Measurements from ENCODE around the gene ABLIM2.

ABLIM2 gene

GRCh38 chr4:8050555-8051206, 107.9 kb downstream of the ABLIM2 start:
- in situ Hi-C loops (cut with HindIII; ENCODE audit: low sequenced_read_pairs): no loop called here

GRCh38 chr4:8050180-8050554, 108.4 kb downstream of the ABLIM2 start:
- in situ Hi-C loops (cut with HindIII; ENCODE audit: low sequenced_read_pairs): no loop called here

DNA sequence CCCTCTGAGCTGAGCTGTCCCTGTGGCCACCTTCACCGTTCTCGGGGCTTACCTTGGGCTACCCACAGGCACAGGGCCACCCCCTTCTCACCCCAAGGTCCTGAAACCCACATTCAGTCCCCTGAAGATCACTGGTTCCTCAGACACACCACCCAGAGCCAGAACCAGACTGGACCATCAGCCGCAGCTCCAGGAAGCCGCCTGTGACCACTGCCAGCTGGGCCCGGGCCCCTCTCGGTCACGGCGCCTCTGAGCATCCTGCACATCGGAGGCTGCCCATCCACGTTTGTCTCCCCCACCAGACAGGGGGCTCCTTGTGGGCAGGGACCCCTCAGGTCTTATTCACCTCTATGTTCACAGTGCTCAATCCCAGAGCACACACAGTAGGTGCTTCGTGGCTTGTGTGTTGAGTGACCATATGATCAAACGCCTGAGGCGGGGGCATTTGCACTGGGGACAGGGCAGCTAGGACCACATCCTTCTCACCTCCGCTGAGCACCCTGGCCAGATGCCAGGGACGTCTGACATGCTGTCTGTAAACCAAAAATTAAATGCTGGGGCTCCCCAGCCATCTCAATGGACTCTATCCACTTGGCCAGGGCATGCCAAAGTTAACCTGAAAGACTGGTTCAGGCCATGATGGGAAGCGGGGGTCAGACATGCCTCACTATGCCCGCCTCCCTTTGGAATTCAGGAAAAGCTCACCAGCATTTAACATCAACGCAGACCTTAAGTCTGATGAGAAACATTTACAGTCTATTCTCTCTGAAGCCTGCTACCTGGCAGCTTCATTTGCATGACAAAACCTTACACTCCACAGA, 109.5 kb downstream of the ABLIM2 start:
- in situ Hi-C loops (cut with HindIII; ENCODE audit: low sequenced_read_pairs): no loop called here

DNA sequence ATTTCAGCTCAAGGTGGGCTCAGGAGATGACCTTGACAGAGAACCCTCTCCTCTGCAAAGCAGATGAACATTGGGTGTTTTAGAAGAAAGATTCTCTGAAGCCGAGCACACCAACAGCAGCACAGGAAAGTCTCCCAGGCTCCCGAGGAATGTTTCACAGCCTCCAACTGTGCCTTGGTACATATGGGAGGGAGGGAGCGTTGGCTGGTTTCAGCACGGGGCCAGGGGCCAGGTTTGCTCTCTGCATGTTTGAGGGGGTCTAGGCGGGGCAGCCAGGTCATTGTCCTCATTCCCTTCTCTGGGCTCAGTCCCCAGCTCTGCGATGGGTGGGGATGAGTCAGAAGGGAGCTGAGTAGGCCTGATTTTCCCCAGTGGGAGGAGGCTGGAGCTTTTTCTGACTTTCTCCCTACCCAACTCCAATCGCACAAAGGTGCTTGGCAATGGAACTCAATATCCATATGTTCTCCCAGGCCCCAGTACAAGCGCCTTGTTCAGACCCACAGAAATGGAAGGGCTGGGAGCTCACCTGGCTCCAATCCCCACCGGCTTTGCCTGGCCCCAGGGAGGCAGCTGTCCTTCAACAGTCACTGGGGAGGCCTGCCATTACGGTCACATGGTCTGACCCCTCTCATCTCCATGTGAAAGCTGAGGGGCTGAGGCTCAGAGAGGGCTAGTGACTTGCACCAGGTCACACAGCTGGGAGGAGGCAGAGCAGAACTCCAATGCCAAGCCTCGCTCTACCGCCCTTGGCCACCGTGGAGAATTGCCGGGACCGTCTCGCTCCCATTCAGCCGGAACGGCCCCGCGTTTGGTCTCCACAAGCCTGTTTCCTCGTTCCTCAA, 110.6 kb downstream of the ABLIM2 start:
- in situ Hi-C loops (cut with HindIII; ENCODE audit: low sequenced_read_pairs): no loop called here

DNA sequence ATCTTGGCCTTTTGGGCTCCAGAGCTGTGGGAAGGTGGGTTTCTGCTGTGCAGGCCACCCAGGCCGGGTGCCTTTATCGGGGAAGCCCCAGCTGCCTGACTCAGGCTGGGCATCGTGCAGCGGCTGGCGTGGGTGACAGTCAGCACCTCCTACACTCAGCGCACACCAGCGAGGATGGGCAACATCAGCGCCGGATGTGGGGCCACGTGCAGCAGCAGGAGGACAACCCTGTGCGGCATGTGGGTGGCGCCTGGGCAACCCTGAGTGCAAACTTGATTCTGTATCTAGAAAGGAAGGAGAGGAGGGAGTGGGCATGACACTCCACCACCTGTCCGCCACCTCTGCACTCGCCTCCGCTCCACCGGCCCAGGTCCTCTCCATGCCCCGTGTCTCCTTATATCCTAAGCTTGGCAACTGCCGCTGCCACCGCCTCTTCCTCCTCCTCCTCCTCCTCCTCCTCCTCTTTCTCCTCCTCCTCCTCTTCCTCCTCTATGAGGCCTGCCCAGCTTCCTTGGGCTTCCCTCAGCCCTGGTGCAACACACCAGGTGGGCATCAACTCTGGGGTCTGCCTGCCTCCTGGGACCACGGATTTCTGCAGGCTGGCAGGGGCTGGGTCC, 111.6 kb downstream of the ABLIM2 start:
- in situ Hi-C loops (cut with HindIII; ENCODE audit: low sequenced_read_pairs): no loop called here

GRCh38 chr4:8045909-8046308, 112.7 kb downstream of the ABLIM2 start:
- in situ Hi-C loops (cut with HindIII; ENCODE audit: low sequenced_read_pairs): no loop called here

DNA sequence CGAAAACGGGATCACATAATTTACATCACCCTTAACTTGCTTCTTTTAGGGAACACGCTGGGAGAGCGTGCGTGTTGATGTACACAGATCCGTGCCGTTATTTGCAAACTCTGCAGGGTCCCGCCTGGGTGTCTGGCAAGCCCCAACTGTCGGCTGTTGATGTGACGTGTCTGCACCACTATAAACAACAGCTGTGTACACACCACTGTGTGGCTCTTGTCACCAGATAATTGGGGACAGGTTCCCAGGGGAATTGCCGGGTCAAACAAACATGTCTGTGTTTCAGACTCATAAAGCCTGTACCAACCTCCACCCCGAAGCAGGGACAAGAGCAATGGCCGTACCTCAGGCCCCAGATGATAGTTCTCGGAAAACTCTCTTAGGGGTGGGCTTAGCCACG, 113.9 kb downstream of the ABLIM2 start:
- in situ Hi-C loops (cut with HindIII; ENCODE audit: low sequenced_read_pairs): no loop called here

- in situ Hi-C loops (cut with HindIII; ENCODE audit: low sequenced_read_pairs): no loop called here
Measured at GRCh38 chr4:8044244-8044643, 114.4 kb downstream of the ABLIM2 start.

DNA sequence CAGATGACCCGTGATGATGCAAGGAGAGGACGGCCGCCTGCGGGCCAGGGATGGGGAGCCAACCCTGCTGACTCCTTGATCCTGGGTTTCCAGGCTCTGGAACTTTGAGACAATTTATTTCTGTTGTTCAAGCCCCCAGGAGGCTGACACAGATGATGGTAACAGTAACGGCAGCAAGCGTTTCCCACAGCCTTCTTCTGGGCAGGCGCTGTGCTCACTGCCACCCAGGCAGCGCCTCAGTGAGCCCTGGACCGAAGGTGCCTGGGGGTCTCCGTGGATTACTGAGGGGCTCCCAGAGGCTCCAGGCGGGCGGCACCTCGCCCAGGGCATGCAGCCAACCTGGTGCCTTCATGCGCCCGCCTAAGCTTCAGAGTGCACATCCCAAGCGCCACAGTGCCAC, 115.0 kb downstream of the ABLIM2 start:
- in situ Hi-C loops (cut with HindIII; ENCODE audit: low sequenced_read_pairs): no loop called here

DNA sequence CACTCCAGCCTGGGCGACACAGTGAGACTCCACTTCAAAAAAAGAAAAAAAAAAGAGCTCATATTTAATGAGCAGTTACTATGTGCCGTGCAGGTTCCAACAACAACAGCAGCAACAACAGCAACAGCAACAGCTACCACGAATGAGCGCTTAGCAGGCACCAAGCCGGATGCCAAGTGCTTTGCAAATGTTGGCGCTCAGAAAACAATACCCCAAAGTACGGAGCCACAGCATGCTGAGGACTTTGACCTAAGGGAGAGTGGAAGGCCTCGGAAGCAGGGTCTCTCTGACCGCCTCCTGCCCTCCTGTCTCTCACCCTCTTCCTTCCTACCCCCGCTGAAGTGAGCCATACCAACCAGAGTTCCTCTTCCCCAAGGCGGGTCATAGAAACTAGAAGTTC, 116.7 kb downstream of the ABLIM2 start:
- in situ Hi-C loops (cut with HindIII; ENCODE audit: low sequenced_read_pairs): no loop called here

DNA sequence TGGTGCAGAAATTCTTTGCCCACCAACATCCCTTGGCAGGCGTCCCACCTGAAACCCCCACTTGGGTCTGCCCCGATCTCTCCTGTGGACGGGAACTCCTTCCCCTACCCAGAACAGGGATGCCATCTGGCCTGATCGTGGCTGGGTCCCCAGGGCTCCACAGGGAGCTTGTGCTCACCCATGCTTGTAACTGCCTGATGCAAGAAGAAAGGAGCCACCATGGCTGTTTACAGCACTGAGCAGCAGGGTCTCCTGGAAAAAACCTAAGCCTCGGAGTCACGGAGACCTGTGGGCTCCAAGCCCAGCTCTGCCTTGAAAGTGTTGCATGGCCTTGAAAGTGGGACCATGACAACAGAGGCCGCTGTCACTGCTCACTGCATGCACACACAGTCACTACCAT, 117.4 kb downstream of the ABLIM2 start:
- in situ Hi-C loops (cut with HindIII; ENCODE audit: low sequenced_read_pairs): no loop called here

- in situ Hi-C loops (cut with HindIII; ENCODE audit: low sequenced_read_pairs): no loop called here
Measured at GRCh38 chr4:8040607-8041006, 118.0 kb downstream of the ABLIM2 start.

DNA sequence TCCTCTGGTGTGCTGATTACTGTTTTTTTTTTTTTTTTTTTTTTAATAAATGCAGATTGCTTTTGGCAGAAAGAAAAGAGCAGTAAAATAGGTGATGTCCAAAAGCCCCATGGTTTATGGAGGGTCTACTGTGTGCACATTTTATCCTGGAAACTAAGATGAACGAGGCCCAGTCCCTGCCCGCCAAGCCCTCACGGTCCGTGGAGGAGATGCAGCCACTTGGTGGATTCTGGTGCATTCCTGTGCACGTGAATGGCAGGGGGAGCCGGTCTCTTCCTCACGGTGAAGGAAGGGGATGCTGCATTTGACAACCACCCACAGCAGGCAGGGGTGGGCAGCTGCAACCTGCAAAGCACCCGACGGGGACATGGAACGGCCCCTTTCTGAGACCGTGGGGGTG, 118.8 kb downstream of the ABLIM2 start:
- in situ Hi-C loops (cut with HindIII; ENCODE audit: low sequenced_read_pairs): no loop called here

DNA sequence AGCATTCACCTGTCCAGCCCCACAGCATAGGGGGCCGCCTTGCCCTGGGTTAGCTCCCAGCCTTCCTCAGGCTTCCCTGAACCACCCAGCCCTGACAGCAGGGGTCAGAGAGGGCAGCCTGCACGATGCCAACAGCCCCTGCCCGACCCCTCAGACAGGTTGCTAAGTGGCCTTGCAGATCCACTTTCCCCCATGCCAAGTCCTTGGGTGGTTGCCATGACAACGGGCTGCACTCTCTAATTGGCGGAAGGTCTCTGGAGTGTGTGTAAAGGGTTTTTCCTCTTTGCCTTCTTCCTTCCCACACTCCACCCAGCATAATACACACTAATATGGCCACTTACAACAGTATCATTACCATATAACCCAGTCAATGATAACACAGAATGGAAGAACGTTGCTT, 119.3 kb downstream of the ABLIM2 start:
- in situ Hi-C loops (cut with HindIII; ENCODE audit: low sequenced_read_pairs): no loop called here

- in situ Hi-C loops (cut with HindIII; ENCODE audit: low sequenced_read_pairs): no loop called here
Measured at GRCh38 chr4:8038719-8039251, 119.8 kb downstream of the ABLIM2 start.

- in situ Hi-C loops (cut with HindIII; ENCODE audit: low sequenced_read_pairs): no loop called here
Measured at GRCh38 chr4:8038083-8038482, 120.5 kb downstream of the ABLIM2 start.

DNA sequence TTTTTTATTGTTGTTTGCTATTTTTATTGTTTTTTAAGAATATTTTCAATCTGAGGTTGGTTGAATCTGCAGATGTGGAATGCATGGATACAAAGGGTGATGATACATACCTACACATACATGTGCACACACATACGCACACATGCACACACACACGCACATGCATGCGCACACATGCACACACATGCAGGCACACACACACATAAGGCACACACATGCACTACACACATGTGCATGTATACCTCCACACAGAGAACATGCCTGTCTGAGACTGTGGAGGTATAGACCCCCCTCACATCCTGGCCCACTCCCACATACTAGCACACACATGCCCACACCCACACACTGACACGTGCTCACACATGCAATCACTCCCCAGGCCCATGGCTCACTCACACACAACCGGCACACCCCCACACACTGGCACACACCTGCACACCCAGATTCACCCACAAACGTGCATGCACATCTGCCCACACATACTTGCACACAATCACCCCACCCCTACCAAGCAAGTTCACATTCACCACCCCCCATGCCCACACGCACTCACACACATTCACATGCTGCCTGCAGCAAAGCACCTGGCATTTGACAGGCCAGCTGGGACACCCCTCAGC, 121.4 kb downstream of the ABLIM2 start:
- in situ Hi-C loops (cut with HindIII; ENCODE audit: low sequenced_read_pairs): no loop called here

DNA sequence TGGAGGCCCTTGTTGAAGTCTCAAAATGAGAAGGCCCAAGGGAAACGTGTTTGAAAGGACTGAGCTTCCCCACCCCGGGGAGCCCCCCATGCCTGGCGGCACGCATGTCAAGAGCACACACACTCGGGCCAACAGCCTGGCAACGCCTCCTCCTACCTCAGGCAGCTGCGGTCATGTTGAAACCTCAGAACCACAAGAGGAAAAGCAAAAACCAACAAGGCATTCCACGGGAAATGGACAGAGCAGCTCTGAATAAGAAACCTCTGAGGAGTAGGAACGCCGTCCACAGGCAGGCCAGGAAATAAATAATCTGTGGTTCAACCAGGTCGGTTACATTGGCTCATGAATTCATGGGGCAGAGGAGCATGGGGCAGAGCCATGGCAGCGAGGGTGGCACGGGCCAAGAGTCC, 123.2 kb downstream of the ABLIM2 start:
- in situ Hi-C loops (cut with HindIII; ENCODE audit: low sequenced_read_pairs): no loop called here

GRCh38 chr4:8033829-8034528, 124.6 kb downstream of the ABLIM2 start:
- in situ Hi-C loops (cut with HindIII; ENCODE audit: low sequenced_read_pairs): no loop called here
